ENCODE measurements around the gene COPB2. TPM values are rescaled to one million over a fixed set of nuclear protein-coding genes. Genes with fewer than 3 reads are reported as not detected.

The COPB2 gene
- polyA plus RNA-seq, 1 donor (not counting 4 experiments of a cell fraction or from before 2014, with no cell fraction given): 149 TPM

DNA sequence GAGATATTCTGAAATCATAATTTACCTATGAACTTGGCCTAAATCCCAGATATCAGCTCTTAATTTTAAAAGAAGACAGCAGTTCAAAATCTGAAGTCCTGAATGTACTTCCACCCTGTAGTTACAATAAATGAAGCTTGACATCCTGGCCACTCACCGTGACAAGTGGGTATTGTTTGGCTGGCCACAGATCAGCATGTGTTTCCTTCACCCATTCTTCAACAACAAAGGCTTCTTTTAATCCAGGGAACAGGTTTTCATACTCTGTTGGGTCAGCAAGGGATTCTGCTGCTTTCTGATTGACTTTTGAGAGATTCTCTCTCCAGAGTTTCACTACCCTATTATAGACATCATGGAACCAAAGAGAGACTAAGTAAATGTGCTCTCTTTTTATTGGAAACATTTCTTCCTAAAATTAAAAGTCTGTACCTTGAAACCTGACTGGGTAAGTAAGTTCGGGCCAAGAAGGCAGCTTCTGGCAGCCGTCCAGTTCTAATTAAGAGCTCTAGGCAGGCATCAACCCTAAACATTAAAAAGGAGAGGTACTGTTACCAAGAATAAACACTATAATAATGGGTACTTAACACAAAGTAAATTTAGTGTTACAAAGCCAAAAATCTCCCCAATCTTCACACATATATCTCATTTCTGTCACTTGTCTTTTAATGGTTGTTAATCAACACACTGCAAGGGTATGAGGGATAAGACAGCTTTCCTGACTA is 30.4 kb downstream of the COPB2 start:
- Histone ChIP-seq H3K9ac (ENCODE audit: control insufficient read depth, extremely low read depth, insufficient read depth, low read length) (no peak overlapping the region), H3K27me3 (ENCODE audit: control insufficient read depth, extremely low read depth, insufficient read depth, low read length) (no peaks in the 10 kb centered on the region), H4K20me1 (ENCODE audit: control insufficient read depth, extremely low read depth, insufficient read depth, low read length) (no peaks in the 10 kb centered on the region), H3K4me1 (ENCODE audit: control insufficient read depth, extremely low read depth, insufficient read depth, low read length) (no peaks in the 10 kb centered on the region), H3K9me3 (ENCODE audit: control insufficient read depth, low read depth, low read length) (no peaks in the 10 kb centered on the region), H3K9me1 (ENCODE audit: control insufficient read depth, extremely low read depth, insufficient read depth, low read length) (no peaks in the 10 kb centered on the region), H3K4me3 (ENCODE audit: control insufficient read depth in 2 of 3, extremely low read depth in 1 of 3, insufficient read depth in 2 of 3, low read depth in 1 of 3, low read length in 3 of 3) (no peak overlapping the region), H3K36me3 (ENCODE audit: control insufficient read depth in 2 of 2, extremely low read depth in 1 of 2, insufficient read depth in 2 of 2, low read length in 2 of 2) (peaks cover 37 to 48% of the 10 kb centered on the region in 2 experiments), H3K27ac (ENCODE audit: control insufficient read depth, insufficient read depth, low read length) (no peak overlapping the region), H2AFZ (ENCODE audit: control insufficient read depth, low read length) (no peak overlapping the region), H3K79me2 (ENCODE audit: control insufficient read depth, insufficient read depth, low read length) (no peaks in the 10 kb centered on the region), H3K4me2 (ENCODE audit: control insufficient read depth, extremely low read depth, insufficient read depth, low read depth, low read length) (no peak overlapping the region)
- dilution Hi-C loops (cut with MboI; ENCODE audit: extremely low pct_ligation_motif_present, low sequenced_read_pairs): no loop called here
- DNase-seq (ENCODE audit: low read depth, low spot score) (no peak), FAIRE-seq (no peak)
- TF ChIP-seq, protein P1, sequence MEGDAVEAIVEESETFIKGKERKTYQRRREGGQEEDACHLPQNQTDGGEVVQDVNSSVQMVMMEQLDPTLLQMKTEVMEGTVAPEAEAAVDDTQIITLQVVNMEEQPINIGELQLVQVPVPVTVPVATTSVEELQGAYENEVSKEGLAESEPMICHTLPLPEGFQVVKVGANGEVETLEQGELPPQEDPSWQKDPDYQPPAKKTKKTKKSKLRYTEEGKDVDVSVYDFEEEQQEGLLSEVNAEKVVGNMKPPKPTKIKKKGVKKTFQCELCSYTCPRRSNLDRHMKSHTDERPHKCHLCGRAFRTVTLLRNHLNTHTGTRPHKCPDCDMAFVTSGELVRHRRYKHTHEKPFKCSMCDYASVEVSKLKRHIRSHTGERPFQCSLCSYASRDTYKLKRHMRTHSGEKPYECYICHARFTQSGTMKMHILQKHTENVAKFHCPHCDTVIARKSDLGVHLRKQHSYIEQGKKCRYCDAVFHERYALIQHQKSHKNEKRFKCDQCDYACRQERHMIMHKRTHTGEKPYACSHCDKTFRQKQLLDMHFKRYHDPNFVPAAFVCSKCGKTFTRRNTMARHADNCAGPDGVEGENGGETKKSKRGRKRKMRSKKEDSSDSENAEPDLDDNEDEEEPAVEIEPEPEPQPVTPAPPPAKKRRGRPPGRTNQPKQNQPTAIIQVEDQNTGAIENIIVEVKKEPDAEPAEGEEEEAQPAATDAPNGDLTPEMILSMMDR (optimal IDR thresholded peaks at IDR 0.05 in 1 of 3, IDR thresholded peaks at IDR 0.05 in 1 of 3, conservative IDR thresholded peaks at IDR 0.05 in 1 of 3; ENCODE audit: extremely low read depth in 1 of 3, insufficient read depth in 2 of 3, low read length in 3 of 3): no peak
- TF ChIP-seq EZH2 (IDR thresholded peaks at IDR 0.05; ENCODE audit: low read length): no peak

DNA sequence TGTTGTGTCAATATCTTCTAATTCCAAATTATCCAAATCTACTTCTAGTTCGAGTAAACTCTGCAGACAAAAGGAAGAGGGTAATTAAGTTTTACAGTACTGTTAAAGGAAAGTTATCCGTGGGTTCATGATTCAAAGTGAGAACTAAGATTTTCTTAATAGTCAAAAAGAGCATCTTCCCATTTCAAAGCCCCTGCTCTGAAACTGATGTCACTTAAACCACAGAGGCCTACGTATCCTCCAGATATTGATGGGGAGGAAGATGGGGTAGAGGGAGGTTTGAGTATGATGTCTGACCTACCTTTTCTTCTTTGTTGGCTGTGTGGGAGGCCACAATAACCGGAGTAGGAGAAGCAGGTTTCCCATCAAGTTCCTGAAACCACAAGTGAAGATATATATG is 31.5 kb downstream of the COPB2 start:
- Histone ChIP-seq H3K9ac (ENCODE audit: control insufficient read depth, extremely low read depth, insufficient read depth, low read length) (no peak overlapping the region), H2AFZ (ENCODE audit: control insufficient read depth, low read length) (no peak overlapping the region), H3K36me3 (ENCODE audit: control insufficient read depth in 2 of 2, extremely low read depth in 1 of 2, insufficient read depth in 2 of 2, low read length in 2 of 2) (peaks cover 34 to 42% of the 10 kb centered on the region in 2 experiments), H3K4me2 (ENCODE audit: control insufficient read depth, extremely low read depth, insufficient read depth, low read depth, low read length) (no peak overlapping the region), H3K79me2 (ENCODE audit: control insufficient read depth, insufficient read depth, low read length) (no peaks in the 10 kb centered on the region), H3K4me3 (ENCODE audit: control insufficient read depth in 2 of 3, extremely low read depth in 1 of 3, insufficient read depth in 2 of 3, low read depth in 1 of 3, low read length in 3 of 3) (no peak overlapping the region), H3K27ac (ENCODE audit: control insufficient read depth, insufficient read depth, low read length) (no peak overlapping the region), H3K9me3 (ENCODE audit: control insufficient read depth, low read depth, low read length) (no peaks in the 10 kb centered on the region), H3K4me1 (ENCODE audit: control insufficient read depth, extremely low read depth, insufficient read depth, low read length) (no peaks in the 10 kb centered on the region), H3K27me3 (ENCODE audit: control insufficient read depth, extremely low read depth, insufficient read depth, low read length) (no peaks in the 10 kb centered on the region), H4K20me1 (ENCODE audit: control insufficient read depth, extremely low read depth, insufficient read depth, low read length) (no peaks in the 10 kb centered on the region), H3K9me1 (ENCODE audit: control insufficient read depth, extremely low read depth, insufficient read depth, low read length) (no peaks in the 10 kb centered on the region)
- TF ChIP-seq, protein P1 (optimal IDR thresholded peaks at IDR 0.05 in 1 of 3, IDR thresholded peaks at IDR 0.05 in 1 of 3, conservative IDR thresholded peaks at IDR 0.05 in 1 of 3; ENCODE audit: extremely low read depth in 1 of 3, insufficient read depth in 2 of 3, low read length in 3 of 3): no peak
- no peak for TF ChIP-seq EZH2 (IDR thresholded peaks at IDR 0.05; ENCODE audit: low read length)
- dilution Hi-C loops (cut with MboI; ENCODE audit: extremely low pct_ligation_motif_present, low sequenced_read_pairs): no loop called here
- no peak for FAIRE-seq
- DNase-seq (ENCODE audit: low read depth, low spot score): no peak
